SK-N-MC (cell line): ENCODE results near the gene KCNJ6.

Source experiments
- EZH2 ChIP-seq: fragments of 200-600 bp; sonication (generic); IDR thresholded peaks from one replicate; pipeline ENCODE4 v1.6.1; 2017; ENCODE audit warnings: antibody characterized with exemption
- POLR2AphosphoS5 ChIP-seq: IDR thresholded peaks from 2 replicates; pipeline ENCODE4 v1.6.1; 2012; ENCODE audit warnings: mild to moderate bottlenecking, low read depth, low read length, borderline replicate concordance

- TF ChIP-seq EZH2 (no peak), POLR2AphosphoS5 (no peak)
Observed at GRCh38 chr21:37837381-37837780, 78.9 kb downstream of the KCNJ6 start.
